HG03097 (cell line): ENCODE measurements around the gene FAT2.

ENCODE experiments used
- ATAC-seq: cut with Tn5 transposase; IDR thresholded peaks from one replicate; pipeline ENCODE4 v1.9.1; 2021; ENCODE audit not compliant: unreplicated experiment, low FRiP score

Gene FAT2, protein sequence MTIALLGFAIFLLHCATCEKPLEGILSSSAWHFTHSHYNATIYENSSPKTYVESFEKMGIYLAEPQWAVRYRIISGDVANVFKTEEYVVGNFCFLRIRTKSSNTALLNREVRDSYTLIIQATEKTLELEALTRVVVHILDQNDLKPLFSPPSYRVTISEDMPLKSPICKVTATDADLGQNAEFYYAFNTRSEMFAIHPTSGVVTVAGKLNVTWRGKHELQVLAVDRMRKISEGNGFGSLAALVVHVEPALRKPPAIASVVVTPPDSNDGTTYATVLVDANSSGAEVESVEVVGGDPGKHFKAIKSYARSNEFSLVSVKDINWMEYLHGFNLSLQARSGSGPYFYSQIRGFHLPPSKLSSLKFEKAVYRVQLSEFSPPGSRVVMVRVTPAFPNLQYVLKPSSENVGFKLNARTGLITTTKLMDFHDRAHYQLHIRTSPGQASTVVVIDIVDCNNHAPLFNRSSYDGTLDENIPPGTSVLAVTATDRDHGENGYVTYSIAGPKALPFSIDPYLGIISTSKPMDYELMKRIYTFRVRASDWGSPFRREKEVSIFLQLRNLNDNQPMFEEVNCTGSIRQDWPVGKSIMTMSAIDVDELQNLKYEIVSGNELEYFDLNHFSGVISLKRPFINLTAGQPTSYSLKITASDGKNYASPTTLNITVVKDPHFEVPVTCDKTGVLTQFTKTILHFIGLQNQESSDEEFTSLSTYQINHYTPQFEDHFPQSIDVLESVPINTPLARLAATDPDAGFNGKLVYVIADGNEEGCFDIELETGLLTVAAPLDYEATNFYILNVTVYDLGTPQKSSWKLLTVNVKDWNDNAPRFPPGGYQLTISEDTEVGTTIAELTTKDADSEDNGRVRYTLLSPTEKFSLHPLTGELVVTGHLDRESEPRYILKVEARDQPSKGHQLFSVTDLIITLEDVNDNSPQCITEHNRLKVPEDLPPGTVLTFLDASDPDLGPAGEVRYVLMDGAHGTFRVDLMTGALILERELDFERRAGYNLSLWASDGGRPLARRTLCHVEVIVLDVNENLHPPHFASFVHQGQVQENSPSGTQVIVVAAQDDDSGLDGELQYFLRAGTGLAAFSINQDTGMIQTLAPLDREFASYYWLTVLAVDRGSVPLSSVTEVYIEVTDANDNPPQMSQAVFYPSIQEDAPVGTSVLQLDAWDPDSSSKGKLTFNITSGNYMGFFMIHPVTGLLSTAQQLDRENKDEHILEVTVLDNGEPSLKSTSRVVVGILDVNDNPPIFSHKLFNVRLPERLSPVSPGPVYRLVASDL (N-terminal part only)

DNA sequence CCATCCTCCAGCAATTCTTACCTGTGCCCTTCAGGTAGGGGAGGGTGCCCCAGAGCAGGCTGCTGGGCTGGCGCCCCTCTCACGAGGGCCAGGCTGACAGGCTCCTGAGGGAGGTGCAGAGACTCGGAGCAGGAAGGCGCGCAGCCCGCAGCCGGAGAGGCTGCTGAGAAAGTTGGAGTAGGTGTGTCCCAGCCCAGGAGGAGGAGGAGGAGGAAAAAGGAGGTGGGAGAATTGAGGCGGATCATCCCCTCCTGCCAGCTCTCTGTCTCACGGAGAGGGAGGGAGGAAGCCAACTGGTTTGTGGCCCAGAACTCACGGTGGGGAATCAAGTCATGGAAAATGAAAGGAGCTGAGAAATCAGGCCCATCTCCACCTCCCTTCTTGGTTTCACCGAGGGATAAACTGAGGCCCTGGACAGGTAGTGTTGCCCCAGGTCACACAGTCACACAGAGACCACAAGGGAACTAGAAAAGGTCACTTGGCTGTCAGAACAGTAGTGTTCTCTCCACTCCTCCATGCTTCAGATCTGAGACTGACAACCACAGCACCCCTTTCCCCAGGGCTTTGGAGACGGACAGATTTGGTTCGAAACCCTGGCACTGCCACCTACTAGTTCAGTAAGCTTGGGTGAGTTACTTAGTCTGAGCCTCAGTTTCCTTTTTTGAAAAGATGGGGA, at the start of gene FAT2:
Gene FAT2 (minus strand): TSS at position 188 of the 676 bp plus-strand sequence. CDS start 22,400 bp downstream, outside the sequence.
- ATAC-seq = no peak

DNA sequence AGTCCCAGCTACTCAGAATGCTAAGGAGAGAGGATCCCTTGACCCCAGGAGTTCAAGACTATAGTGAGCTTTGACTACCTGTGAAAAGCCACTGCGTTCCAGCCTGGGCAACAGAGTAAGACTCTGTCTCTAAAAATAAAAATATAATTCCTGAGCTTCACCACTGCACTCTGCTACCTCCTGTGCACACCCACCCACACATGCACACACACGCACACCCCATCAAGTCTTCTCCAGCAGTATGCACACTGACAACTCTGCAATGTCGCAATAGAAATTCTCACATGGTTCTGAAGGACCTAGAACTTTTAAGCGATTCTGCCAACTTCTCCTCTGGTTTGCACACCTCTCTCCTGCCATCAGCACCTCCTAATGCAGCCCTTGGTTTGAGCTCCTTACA, 47.5 kb upstream of the FAT2 start:
- no peak for ATAC-seq

DNA sequence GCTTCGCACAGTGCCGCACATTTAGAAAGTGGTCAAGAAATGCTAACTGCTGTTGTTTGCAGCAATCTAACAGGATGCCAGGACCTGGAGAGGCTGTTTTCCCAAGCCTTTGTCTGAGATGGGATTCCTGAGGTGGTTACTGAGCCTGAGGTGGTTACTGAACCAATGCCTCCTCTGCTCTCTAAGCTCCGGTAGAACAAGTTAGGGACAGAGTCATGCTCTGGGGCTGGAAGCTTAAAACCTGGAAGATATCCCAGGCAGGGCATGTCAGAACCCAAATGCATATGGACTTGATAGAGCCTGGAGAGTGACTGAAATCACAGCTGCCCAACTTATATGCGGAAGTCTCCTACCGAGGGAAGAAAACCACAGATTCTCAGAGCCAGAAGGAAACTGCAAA, 46.5 kb upstream of the FAT2 start:
- no peak for ATAC-seq

DNA sequence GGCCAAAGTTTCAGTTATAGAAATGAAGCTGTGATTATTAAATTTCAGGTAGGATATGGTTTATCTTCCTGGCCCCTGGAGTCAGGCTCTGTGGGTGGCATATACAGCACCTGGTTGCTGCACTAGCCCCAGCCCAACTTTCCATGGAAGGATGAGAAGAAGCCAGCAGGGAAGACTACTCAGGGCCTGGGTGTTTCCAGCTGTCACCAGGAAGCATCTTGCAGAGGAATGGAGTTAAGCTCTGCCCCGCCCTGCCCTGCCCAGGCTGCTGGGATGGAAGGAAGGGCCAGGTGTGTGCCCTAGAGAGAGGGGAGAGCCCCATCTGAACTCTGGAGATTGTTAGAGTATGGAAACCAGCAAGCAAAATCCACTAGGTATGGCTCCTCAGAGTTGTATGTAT, 42.8 kb upstream of the FAT2 start:
- no peak for ATAC-seq

DNA sequence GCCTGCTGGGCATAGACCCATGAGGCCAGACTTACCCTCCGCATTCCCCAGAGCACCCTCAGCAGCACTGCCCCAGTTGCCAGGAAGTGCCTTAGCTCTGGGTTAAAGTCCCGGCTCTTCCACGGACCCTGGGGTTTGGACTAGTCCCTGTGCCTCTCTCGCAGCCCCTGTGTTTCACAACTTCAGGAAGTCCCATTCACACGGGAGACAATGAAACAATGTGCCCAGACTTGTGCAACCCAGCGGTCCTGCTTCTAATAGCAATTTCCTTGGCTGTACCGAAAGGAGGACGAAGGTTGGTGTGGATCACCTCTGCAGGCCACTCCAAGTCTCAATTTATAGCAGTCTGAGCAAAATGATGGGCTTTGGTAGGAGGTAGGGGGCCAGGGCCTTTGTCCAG, 41.8 kb upstream of the FAT2 start:
- no peak for ATAC-seq

DNA sequence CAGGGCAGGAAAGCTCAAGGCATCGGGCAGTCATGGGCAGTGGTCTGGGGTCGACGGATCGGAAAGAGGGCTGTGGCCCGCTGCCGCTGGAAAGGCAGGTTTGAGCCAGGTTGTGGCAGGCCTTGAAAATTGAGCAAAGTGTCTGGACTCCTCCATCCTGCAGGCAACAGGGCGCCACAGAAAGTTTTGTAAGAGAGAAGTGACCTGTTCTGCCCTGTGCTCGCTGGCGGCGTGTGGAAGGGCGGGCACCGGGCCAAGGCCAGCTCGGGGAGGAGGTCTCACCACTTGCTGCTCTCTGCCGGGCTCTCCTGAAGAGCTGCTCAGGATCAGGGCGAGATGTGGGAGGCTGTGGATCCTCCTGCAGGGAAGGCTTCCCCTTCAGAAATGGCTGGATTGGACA, 41.4 kb upstream of the FAT2 start:
- no peak for ATAC-seq

DNA sequence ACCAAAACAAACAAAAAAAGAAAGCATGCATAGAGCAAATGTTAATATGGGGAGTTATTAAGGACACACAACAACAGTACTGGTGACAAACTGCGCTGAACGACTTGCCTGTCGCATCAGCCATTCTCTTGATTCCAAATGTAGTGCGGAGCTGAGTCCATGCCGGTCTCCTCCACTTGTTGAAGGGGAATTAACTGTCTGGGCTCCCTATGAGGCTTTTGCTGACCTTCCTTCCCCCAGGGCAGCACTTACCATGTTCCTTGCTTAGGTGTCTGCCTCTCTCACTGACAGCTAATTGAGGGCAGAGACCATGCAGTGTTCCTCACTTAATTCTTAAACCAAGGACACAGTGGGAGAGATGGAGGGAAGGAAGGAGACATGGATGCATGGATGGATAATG, 40.8 kb upstream of the FAT2 start:
- ATAC-seq = no peak

DNA sequence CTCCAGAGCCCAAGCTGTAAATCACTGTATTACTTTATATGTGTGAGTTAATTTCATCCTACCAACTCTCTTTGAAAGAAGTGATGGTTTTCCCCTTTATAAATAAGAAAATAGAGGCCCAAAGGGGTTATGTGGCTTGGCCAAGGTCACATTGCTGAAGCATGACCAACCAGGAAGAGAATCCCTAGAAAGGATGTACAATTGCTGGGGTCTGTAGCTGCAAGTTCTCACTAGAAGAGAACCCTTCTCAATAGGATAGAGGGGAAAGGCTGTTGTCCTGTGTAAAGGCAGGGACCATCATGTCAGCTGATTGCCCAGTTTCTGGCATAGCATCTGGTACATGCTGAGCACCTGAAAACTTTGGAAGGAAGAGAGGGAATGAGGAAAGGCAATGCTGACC, 39.0 kb upstream of the FAT2 start:
- ATAC-seq = no peak

DNA sequence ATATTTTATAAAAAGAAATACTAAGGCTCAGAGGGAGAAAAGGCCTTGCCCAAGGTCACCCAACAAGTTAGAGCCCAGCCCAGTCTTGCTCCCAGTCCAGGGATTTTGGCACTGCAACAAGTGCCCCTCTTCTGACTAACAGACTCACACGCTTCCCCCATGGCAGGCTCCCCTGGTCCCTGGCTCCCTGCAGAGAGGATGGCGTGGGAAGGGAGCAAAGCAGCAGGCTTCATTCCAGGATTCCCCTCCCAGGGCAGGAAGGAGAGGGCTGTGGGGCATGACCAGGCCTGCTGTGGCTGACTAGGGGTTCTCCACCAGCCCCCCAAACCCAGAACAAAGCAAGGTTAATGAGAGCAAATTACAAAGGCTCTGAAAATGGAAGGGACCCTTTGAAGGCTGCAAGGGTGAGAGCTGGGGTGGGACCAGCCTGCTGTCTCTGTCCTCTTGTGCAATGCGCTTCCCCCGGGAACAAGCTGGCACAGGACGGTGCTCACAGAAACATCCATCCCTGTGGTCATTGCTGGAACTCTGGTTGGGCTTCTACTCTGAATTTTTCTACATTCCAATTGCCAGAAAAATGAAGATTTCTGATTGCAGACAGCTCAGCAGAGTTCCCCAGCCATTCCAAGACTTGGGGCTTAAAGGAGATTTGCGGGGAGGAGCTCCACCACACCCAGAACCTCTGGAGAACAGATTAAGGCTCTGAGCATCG, 37.1 kb upstream of the FAT2 start:
- ATAC-seq = no peak

DNA sequence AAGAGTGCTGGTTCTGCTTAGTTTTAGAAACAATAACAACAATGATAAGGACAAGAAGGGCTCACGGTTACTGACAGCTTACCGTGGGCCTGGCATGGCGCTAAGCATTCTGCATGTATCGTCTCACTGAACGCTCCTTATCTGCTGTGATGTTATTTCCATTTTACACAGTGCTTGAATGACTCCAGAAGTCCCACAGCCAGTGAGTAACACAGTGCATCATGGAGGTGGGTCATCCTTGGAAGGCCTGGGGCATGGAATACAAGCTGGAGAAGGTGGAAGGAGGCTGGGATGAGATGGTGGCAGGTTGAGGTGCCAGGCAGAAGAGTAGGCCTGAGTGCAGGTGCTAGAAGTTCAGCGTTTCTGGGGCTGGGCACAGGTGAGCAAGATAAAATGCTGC, 36.5 kb upstream of the FAT2 start:
- no peak for ATAC-seq

DNA sequence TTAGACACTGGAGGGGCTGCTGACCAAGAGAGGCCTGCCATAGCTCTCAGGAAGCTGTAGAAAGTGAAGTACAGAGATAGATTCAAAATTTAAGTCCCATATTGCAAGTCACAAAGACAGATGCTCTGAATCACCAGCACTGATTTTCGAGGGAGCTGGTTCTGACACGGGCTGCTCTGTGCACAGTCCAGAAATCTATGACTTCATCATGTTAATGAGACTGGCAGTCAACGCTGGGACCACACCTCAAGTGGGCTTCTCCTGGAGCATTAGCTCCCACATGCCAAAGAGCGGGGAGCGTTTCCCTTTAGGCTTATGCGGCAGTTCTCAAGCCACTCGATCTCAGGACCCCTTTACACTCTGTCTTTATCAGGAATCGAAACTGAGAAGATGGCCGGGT, 34.2 kb upstream of the FAT2 start:
- no peak for ATAC-seq

DNA sequence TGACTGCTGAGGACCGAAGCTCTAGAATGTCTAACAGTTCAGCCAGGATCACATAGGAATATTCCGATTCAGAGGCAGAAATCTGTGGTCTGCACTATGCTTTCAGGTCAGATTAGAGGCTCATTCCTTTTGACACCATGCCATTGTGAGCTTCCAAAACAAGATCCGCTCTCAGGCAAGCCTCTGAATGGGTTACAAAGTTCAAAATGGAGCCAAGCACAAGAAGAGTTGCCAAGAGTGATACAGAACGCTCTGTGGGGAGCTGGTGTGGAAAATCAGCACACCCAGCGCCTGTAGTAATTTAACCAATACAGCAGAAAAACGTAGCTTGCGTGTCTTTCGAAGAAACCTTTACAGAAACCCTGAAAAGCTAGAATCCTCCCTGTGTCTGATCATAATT, 33.3 kb upstream of the FAT2 start:
- ATAC-seq = no peak

DNA sequence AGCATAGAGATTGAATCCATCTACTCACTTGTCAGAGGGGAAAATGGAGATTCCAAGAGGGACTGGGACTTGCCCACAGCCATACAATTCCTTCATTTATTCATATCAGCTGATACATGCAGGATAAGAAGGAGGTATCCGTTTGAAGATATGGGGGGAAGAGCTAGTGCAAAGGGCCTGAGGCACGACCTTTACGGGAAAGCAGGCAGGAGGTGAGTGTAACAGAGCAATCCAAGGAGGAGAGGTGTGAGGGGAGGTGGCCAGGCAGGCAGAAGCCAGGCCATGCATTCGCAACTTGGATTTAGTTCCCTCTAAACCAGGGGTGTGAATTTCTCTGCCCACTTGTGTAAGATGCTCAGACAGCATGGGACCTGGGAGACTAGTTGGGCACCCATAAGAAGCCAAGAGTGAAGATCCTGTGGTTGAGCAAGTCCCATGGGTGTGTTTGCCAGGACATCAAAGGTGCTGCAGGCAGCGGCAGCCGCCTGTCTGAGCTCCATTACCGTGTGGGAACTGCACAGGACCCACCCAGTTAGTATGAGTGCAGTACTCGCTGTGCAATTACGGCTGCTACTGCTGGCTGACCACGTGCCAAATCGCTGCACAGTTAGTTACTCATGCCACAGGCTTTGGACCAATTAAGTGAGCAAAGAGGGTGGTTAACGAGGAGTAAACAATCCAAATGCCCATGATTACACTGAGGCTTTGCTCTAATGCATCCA, 31.4 kb upstream of the FAT2 start:
- no peak for ATAC-seq

DNA sequence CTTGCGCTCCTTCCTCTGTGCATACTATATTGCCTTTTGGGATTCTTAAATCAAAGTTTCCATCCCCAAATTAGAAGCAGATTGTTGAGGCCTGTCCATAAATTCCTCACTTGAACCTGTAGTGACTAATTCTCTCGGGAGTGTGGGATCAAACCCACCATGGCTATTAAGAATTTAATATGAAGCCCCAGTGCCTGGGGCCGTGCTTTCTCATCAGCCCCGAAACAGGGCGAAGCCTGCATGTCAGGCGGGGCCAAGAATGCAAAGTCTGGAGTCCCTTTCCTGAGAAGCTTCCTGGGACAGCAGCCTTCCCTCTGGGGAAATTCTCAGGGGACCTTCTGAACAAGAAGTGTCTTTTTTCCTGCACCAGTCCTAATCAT, 29.3 kb upstream of the FAT2 start:
- no peak for ATAC-seq

DNA sequence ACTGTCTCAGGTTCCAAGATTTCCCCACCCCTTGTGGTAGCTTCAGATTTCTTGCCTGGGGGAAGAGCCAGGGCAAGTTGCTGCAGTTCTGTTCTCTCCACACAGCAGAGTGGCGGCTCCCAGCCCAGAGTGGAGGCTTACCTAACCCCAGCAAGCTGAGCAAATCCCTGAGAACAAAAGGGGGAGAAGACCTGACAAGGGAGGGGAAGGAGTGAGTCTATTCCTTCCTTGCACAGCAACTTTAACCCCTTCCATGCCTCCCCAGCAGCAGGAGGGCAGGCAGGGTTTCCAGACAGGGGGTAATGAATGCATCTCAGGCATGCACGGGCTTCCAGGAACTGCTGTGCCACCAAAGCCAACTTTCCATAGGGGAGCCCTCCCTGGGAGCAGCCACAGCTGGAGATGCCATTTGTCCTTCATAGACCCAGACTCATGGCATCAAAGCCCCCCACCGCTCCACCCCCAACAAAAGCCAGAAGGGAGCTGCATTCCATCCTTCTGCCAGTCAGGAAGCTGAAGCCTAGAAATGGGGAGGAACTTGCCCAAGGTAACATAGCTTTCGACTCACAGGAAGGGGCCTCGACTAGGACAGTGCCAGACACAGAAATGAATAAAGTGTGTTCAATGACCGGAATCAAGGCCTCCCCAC, 28.8 kb upstream of the FAT2 start:
- no peak for ATAC-seq

DNA sequence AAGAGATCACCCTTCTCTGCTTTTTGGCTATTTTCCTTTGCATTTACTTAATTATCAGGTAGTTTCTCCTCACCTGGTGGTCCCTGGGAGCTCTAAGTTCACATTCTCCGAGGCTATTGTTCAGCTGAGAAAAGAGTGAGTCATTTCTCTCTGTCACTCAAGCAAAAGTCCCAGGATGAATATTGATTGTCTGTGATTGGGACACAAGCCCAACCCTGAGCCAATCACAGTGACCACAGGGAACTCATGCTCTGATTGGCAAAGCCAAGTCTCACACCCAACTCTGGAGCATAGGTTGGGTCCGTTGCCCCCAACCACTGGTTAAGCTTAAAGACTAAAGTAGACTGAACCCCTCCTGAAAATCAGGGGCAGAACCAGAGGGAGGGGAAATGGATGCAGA, 27.8 kb upstream of the FAT2 start:
- ATAC-seq = no peak

DNA sequence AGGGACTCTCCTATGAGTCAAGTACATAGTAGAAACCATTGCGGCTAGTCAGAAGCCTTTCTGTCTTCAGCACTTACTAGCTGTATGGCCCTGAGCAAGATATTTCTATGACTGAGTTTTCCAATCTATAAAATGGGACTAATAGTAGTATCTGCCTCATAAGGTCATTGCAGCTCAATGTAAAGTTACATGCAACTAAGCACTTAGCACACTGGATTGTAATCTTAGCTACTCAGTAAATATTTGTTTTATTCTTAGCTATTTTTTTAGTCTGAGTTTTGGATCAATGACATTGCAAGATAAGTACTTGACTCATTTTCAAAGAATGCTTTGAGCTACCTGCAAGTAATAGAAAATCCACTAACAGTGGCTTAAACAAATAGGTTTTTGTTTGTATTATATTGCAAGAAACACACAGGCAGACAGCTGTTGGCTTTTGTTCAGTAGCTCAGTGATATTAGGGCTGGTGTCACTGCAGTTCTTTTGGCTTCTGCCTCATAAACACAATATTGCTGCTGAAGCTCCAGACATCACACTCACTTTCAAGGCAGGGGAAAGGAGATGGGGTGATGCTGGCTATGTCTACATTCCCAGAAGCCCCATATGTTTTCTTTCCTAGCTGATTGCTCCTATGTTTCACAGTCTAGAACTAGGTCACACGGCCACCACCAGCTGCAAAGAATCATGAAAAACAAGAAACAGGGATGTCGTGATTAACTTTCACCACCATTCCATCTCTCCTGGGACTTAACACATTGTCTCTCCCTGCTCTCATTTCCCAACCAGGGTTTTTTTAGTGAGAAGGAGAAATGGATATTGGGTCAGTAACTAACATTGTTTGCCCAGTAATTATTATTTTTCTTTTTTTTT, 26.9 kb upstream of the FAT2 start:
- no peak for ATAC-seq

DNA sequence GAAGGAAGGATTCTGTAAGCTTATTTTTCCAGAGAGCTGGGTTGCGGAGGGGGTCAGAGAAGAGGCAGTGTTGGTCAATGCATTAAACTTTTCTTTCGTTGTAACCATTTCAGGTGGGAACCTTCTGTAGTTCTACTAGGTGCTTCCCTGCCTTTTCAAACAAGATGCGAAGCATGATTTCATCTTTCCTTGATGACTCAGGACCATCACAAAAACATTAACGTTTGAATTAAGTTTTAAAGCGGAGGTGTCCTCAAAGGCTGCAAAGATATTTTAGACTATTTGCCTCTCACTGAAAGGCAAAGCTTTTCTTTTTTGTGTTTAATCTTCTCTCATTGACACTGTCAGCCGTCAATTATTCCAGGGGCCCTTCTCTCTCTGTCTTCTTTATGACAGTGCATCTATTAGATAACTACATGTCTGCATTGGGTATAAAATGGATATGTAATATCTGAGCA, 26.3 kb upstream of the FAT2 start:
- no peak for ATAC-seq
